DMS153 treated with DMSO at 0.1 percent for 48 hours (cell line): Measurements from ENCODE around the gene CACNA2D3.
A peak's percentile ranks its signal among the peaks of the same experiment; 100 is the strongest.

ENCODE experiments used
- DNase-seq: peaks from one replicate; lab custom pipeline; 2025; ENCODE audit not compliant: unreplicated experiment; lab: John Stamatoyannopoulos, UW

The CACNA2D3 gene

DNA sequence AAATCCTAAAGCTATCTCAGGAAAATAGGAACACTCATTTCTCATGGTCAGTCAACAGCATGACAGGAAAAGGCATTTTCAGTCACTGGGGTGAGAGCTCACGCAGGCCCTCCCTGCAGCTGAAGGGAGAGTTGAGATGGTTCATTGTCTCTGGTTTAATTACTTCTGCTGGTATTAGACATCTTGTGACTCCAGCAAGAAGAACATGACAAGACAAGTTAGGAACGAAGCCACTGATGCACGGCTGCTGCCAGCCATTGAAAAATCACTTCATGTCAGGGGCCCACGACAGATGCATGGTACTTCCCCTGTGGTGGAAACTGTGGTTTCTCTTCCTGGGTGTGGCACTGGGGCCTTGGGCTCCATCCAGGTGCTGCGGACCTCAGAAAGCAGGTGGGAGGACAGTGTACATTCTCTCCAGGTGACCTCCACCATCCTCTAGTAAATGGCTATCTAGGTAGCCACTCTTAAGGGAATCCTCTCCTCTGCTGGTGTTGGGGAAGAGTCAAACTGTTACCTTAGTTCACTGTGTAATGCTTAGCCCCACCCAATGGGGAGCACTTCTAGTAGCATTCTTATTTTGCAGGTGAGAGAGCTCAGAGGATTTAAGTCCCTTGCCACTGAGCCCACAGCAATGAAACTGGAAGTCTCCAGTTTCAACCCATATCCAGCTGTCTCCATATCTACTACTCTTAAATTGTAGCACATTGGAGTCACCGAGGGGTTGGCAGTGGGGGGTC lies 531.3 kb downstream of the CACNA2D3 start:
- DNase-seq, result no peak

DNA sequence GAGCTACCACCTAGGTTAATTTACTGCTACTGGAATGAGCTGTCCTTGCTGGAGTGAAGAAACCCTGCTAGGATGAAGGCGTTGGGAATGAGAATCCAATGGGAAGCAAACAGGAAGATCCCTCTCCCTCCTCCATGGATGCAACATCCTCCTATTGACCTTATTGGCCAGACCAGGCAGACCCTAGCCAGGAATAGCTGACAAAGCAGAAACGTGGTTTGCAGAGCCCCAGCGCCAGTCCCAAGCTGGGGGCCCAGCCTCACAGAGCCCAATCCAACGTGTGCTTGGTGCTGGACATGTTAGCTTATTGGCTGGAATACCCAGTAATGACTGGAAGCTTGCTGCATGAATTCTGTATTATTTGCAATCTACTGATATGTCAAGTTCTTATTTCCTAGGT lies 532.4 kb downstream of the CACNA2D3 start:
- no peak for DNase-seq

DNA sequence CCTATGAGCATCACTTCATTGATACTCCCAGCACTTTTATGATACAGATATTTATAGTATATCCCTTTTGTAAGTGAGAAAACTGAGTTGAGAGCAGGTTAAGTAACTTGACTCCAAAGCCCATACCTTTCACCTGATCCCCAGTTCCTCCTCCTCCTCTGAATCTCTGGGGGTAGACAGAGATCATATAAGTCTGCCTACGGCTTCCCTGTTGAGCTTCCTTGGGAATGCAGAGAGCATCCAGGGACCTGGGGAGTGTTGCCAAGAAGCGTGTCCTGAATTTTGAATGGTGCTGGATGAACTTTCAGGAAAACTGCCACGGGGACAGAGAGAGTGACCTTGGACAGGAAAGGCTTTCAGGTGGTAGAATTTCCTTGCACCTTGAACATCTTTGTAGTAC lies 537.0 kb downstream of the CACNA2D3 start:
- no peak for DNase-seq

DNA sequence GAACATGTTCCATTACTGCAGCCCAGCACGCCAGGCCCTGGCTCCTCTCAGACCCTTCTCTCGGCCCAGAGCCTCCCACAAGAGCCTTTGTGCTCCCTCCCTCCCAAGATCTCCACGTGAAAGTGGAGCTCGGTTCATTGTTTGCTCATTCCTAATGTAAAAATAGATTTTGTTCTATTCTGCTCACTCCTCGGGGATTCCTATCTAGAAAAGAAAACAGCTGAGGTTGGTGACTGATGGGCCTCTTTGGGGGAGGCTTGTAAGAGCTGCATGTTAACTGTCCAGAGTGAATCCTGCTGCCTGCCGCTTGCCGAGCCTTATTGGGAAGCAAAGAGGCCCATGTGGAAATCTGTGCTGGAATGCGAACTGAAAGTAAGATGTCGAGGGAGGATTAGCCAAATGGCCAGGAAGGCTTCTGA lies 538.4 kb downstream of the CACNA2D3 start:
- DNase-seq, result no peak

DNA sequence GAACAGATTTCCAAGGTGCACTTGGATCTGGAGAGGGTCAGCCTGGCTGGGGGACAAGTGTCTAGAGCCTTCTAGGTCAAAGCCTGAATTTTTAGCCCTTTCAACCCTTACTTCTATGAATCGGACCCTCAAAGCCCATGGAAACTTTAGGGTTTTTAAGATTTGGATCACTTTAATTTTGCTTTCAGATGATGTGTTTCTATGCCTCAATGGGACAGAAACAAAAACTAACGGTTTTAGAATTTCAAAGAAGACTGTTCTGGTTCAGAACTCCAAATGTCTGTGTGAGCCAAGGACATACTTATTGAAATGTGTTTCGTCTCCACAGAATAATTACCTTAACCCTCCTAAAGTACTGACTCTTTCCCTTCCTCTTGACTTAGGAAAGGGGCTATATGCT lies 538.8 kb downstream of the CACNA2D3 start:
- no peak for DNase-seq

DNA sequence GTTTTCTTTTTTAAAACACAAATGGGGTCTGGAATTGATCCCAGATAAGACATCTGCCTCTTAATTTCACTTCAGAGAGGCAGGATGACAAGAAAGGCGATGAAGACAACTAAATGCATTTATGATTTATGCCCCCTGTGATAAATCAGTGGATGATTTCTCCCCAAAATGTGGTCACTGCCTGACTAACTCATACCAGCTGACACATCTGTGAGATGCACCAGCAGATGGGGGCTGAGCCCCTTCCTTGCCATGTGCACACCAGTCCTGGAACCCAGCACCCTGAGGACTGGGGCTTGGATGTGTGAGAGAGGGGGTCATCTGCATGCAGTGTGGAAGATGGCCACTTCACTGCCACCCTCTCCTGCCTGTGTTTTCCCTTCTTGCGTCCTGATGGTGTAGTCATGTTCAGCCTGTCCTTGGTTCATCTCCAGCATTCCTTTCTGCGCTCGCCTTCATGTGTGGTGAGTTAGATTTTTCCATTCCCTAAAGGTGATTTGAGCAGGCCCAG lies 541.2 kb downstream of the CACNA2D3 start:
- DNase-seq, result no peak

DNA sequence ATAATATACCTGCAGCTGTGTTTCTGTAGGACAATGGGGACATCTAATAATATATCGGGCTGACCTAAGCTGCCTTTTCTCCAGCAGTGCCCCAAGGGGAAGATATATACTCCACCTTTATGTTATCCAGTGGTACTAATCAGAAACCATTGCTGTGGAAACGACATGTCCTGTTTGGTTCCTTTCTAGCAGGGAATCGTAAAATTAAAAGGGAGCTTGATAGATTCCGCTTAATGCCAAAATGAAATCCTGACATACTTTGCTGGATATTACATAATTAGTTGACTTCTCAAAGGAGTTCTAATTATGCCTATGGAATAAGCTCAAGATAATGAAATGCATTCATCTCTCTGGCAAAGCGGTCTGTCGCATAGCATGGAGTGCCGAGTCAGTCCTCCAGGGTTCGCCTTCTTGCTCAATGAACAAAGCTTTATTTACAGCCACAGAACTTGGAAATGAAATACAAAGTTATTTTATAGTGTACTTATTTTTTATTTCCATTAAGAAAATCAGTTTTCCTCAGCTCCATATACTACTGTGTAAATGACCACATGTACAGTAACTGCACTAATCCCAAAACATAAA lies 542.8 kb downstream of the CACNA2D3 start:
- DNase-seq, result no peak

DNA sequence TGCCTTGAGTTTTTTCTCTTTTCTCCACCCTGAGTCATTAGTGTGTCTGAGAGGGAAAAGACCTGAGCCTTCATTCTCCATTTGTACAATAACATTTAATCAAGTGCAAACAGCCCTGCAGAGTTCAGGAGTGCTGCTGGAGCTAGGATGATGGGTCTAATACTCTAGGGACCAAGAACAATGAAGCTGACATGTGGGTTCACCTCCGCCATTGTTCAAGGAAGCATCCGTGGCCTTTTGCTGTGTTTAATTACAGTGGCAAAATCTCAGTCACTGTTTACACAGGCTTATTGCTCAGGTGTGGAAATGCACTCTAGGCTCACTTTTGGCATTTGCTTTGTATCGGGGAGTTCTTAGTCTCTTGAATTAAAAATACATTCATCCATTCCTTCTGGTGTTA lies 545.9 kb downstream of the CACNA2D3 start:
- peak; percentile 3 for DNase-seq

DNA sequence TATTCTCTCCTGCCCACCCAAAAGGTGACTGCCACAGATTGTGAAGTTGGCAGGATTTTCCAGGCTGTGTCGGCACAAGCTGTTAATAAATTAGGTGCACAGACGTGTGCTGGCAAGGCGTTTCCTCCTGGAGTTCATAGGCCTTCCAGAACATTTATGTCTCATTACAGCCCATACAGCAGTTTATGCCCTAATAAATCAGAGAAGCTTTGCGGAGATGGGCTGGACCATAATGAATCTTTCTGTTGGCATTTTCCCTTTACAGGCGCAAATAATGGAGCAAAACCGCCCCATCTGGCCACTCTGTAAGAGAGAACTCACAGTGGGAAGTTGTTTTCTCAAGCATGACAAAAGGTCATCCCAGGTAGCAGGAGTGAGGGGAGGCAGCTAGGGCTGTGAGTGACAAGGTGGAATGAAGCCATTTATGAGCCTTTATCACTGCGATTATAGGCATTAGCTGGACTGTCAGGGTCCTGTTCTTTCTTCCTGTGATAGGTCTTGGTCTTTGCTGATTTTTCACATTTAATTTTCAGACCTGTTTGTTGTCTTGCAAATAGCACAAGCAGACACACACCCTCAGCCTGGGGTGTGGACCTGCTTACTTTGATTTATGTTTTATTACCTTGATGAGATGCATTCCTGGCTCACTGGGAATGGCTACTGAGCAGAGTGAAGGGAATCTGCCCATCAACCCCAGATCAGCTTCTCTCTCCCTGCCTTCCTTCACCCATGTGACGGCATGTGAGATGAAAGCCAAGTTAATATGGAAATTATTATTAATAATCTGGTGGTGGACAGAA lies 548.0 kb downstream of the CACNA2D3 start:
- DNase-seq, result no peak

DNA sequence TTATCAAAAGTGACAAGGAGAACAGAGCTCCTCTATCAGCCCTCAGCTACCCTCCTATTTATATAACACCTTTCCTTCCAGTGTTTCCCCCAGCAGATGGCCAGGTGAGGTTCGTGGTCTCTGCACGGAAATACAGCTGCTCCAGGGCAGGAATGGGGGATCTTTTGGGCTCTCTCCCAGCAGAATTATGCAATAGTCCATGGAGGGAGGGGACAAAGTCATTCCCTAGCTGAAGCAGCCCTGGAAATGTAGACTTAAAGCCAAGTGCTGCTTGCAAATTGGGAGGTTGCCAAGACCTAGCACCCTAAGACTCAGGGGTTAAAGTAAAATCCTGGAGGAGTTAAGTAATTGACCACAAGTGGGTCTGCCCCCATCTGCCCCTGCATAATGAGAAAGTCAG lies 549.2 kb downstream of the CACNA2D3 start:
- no peak for DNase-seq

DNA sequence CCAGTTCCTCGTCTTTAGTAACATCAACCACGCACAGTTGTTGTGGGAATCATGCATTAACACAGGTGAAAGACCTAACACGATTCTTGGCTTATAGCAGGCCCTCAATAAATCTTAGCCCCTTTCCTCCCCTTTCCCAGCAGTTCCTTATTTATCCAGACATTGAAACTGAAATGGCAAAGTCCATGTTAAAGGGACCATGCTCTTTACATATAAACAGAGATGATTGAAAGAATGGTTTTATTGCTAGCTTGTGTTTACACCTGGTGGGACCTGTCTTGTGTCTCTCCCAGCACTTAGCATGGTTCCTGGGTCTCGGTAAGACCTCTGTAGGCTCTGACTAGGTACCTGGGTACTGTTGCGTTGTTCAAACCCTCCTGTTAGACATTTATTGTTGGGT lies 553.7 kb downstream of the CACNA2D3 start:
- DNase-seq, result no peak

DNA sequence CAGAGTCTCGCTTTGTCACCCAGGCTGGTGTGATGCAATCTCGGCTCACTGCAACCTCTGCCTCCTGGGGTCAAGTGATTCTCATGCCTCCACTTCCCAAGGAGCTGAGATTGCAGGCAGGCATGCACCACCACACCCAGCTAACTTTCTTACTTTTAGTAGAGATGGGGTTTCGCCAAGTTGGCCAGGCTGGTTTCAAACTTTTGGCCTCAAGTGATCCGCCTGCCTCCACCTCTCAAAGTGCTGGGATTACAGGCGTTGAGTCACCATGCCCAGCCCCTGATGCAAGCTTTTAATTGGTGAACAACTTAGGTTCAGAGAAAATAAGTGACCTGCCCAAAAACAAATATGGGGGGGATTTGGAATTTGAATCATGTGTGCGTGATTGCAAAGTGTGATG lies 559.4 kb downstream of the CACNA2D3 start:
- DNase-seq, result no peak

DNA sequence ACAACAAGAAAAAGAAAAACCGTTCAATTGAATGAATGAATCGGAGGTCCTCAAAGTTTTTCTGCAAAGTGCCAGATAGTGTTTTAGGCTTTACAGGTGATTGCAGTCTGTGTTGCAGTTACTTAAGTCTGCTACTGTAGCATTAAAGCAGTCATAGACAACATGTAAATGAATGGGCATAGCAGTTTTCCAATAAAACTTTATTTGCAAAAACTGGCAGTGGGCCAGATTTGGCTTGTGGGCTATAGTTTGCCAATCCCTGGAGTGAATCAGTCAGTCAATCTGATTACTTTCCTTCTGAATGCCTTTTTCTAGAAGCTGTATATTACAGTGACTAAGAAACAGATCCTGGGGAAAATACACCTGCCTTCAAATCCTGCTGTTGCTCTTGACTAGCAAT lies 562.9 kb downstream of the CACNA2D3 start:
- DNase-seq, result no peak

DNA sequence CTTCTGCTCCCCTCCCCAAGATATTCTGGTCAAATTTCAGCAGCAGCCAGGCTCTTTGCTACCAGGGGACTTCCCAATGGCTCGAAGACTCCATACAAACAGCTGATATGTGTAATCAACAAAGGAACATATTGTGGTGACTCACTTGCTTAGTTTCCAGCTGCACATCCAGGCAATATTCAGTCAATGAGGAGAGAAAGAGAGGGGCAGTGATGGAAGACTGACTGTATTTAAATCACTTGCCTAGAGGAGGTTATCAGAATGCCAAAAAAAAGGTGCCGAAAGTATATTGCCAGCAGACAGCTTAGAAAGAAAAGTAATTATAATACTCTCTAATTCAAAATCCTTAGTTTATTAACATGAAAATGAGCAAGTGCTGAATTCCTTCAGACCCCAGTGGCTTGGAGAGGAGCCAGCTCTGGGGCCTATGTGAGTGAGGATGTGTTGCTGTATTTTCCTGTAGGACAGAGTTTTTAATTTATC lies 569.0 kb downstream of the CACNA2D3 start:
- DNase-seq, result no peak

DNA sequence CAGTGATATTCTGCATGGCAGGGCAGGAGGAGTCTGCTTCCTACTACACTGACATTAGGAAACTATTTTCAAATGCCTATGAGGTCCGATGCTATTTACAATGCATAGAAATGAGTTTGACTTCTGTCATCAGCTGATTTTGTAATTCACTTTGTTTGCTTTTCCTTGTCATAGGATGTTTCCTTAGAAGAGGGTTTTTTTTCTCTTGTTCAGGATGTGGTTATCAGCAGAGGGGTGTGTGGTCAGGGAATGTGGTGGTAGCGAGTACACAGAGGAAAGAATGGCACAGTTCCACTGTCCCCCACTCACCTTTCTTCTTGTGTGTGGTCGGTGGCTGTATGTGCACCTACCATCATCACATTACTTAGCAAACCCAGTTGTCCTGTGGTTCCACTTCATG lies 574.0 kb downstream of the CACNA2D3 start:
- no peak for DNase-seq

DNA sequence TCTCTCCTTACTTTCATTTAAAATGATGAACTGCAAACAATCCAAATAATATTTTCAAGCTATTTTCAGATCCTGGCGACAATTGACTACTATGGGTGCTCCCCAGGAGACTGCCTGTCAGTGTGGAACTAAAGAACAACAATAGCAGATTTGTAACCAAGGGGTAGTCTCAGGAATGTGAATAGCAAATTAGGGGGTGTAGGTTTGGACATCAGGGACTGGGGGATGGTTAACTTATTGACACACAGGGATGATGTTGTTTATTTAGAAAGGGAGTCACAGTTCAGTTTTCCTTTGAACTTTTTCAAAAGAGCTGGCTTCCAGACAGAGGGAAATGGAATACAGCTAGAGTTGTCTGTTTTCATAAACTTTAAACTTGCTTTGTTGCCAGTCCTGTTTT lies 575.7 kb downstream of the CACNA2D3 start:
- no peak for DNase-seq

DNA sequence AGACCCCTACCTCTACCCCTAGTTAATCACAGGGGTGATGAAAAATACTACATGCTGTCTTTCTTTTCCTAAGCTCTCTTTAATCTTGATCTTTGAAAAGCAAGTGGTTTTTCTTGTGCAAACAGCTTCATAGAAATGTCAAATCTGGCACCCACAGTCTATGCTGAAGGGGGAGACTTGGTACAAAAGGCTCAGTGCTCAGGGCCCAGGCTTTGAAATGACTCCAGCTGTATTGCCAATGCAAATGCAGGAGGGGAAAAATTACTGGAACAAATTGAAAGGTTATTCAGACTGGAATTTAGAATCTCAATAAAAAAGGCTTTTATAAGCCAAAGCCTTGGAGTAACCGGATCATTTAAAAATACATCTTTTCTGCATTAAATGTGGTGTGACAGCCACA lies 581.6 kb downstream of the CACNA2D3 start:
- no peak for DNase-seq

DNA sequence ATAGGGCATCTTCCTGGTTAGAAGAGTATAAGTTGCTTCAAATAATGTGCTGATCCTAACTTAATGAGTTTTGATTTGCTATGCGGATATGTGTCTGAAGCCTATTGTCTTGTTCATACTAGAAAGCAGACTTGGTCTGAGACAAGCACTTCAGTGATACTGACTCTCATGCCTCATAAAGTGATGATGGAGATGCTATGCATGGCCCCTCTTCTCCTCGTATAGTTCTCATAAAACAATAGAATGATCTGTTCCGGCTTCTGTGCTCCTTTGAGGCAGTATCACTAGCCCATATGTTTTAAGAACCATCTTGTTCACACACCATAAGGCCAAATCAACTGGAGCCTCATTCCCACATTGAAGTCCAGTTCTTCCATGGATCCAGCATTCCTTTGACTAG lies 583.4 kb downstream of the CACNA2D3 start:
- no peak for DNase-seq

DNA sequence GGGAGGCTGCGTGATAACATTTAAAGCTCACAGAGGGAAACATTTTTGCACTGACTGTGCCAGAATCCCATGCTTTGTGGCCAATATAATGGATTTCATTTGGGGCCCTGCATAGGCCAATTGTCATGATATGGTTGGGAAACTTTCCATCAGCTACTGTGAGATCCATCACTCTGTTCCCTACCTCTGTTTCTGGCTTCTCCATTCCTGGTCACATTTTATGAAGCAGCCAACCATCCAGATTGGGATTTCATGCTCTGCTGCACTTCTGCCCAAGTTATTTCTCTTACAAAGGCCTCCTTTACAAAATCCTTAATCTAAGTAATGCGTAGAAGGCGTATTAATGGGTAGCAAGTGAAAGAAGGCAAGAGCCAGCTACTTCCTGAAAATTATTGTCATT lies 584.4 kb downstream of the CACNA2D3 start:
- no peak for DNase-seq

DNA sequence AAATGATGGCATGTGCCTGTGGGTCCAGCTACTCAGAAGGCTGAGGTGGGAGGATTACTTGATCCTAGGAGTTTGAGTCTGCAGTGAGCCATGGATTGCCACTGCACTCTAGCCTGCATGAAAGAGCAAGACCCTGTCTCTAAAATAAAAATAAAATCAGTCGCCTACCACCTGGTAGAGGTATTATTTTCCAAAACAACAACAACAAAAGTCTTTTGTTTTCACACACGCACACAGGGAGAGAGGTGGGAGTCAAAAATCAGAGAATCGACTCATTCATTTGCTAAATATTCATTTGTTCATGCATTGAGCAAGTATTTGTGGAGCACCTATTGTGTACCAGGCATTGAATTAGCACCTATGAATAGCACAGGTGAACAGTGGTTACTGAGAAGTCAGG lies 587.4 kb downstream of the CACNA2D3 start:
- DNase-seq, result no peak

DNA sequence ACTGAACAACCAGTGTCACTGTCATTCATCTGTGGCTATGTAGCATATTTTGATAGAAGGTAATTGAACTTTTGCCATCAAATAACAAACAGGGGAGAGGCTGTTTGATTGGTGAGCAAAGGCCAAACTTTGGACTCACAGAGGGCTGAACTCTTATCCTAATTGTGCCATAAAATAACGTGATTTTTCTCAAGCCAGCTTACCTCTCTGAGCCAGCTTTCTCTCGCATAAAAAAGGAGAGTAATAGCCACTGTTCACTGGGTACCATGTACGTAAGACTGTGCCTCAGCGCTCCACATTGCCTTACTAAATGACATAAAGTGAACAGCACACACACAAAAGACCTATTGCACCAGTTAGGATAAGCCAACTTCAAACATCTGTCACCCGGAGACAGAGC lies 588.6 kb downstream of the CACNA2D3 start:
- DNase-seq, result no peak

DNA sequence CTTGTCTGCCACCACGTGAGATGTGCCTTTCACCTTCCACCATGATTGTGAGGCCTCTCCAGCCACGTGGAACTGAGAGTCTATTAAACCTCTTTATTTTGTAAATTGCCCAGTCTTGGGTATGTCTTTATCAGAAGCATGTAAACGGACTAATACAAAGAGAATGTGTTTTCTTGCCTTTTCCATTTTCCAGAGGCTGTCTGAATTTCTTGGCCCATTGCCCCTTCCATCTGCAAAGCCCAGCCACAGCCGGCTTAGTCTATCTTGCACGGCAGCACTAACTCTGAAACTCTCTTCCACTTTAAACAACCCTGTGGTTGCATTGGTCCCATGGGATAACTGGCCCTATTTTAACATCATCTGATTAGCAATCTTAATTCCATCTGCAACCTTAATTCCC lies 590.2 kb downstream of the CACNA2D3 start:
- DNase-seq, result no peak
